Limb (tissue), 2 donors: ENCODE measurements around the gene CENPVL2.
A peak's percentile ranks its signal among the peaks of the same experiment; 100 is the strongest.
"Not testable (repeated sequence)": the region's sequence is repeated elsewhere in the genome, so short reads cannot be mapped to it uniquely, and the experiment has no call there.

Experiments used
- DNase-seq, 2 donors: peaks; one replicate each; pipeline ENCODE4 v3.0.0-alpha.2; 2016; ENCODE audit errors: extremely low spot score in 2 of 2

The CENPVL2 gene

GRCh38 chrX:51682720-51683062 lies at the start of gene CENPVL2:
Gene CENPVL2 (minus strand): TSS chrX:51682831. CDS start chrX:51682831, 0 bp downstream.
- not testable (repeated sequence) for DNase-seq

- DNase-seq: no peak
These were observed 45.6 kb upstream of the CENPVL2 start for GRCh38 chrX:51728202-51728601.

- DNase-seq: not testable (repeated sequence)
These were observed 30.5 kb upstream of the CENPVL2 start for GRCh38 chrX:51712943-51713647.

GRCh38 chrX:51710277-51711164 lies 27.9 kb upstream of the CENPVL2 start, which contains the start of gene CENPVL1:
Gene CENPVL1 (plus strand): TSS chrX:51710512. CDS start chrX:51710512, 0 bp downstream.
- DNase-seq: not testable (repeated sequence)

GRCh38 chrX:51697397-51697796 lies 14.8 kb upstream of the CENPVL2 start:
- no peak for DNase-seq

- no peak for DNase-seq
These were observed 11.6 kb upstream of the CENPVL2 start for GRCh38 chrX:51694254-51694653.

GRCh38 chrX:51681808-51682719 lies 567 bp downstream of the CENPVL2 start:
- DNase-seq: not testable (repeated sequence)

- DNase-seq: not testable (repeated sequence)
These were observed 2.8 kb downstream of the CENPVL2 start for GRCh38 chrX:51679689-51680433.

GRCh38 chrX:51665981-51666380 lies 16.6 kb downstream of the CENPVL2 start:
- no peak for DNase-seq

GRCh38 chrX:51643377-51643776 lies 39.3 kb downstream of the CENPVL2 start:
- no peak for DNase-seq

GRCh38 chrX:51641421-51642021 lies 41.1 kb downstream of the CENPVL2 start:
- DNase-seq: peak; percentile 27 to 47

- DNase-seq: not testable (repeated sequence)
These were observed 46.1 kb downstream of the CENPVL2 start for GRCh38 chrX:51636511-51636910.
